NAMALWA (cell line): Measurements from ENCODE around the gene NTM.

Source experiments
- DNase-seq: peaks from one replicate; pipeline ENCODE4 v3.0.0-alpha.2; 2015; ENCODE audit warnings: low spot score

The NTM gene

GRCh38 chr11:132114743-132115142, 744.3 kb downstream of the NTM start:
- no peak for DNase-seq

GRCh38 chr11:132115454-132115853, 745.0 kb downstream of the NTM start:
- no peak for DNase-seq

- no peak for DNase-seq
These were observed 746.1 kb downstream of the NTM start for GRCh38 chr11:132116516-132116915.

GRCh38 chr11:132118661-132119060, 748.2 kb downstream of the NTM start:
- no peak for DNase-seq

- no peak for DNase-seq
These were observed 749.2 kb downstream of the NTM start for GRCh38 chr11:132119573-132119972.

- DNase-seq: no peak
These were observed 752.3 kb downstream of the NTM start for GRCh38 chr11:132122735-132123134.

- no peak for DNase-seq
These were observed 753.0 kb downstream of the NTM start for GRCh38 chr11:132123449-132123848.

GRCh38 chr11:132123854-132124835, 753.7 kb downstream of the NTM start:
- no peak for DNase-seq

GRCh38 chr11:132125988-132126871, 755.8 kb downstream of the NTM start:
- DNase-seq: peak; percentile 14

- no peak for DNase-seq
These were observed 756.8 kb downstream of the NTM start for GRCh38 chr11:132126973-132127899.

- no peak for DNase-seq
These were observed 757.5 kb downstream of the NTM start for GRCh38 chr11:132127900-132128288.

GRCh38 chr11:132131047-132131446, 760.6 kb downstream of the NTM start:
- DNase-seq: no peak

- DNase-seq: no peak
These were observed 761.5 kb downstream of the NTM start for GRCh38 chr11:132131961-132132360.

- DNase-seq: no peak
These were observed 763.9 kb downstream of the NTM start for GRCh38 chr11:132134322-132134721.

GRCh38 chr11:132137289-132137980, 767.0 kb downstream of the NTM start:
- DNase-seq: no peak

GRCh38 chr11:132137981-132138313, 767.5 kb downstream of the NTM start:
- DNase-seq: no peak

- DNase-seq: no peak
These were observed 768.8 kb downstream of the NTM start for GRCh38 chr11:132139181-132139580.

- DNase-seq: no peak
These were observed 769.6 kb downstream of the NTM start for GRCh38 chr11:132140056-132140455.

- no peak for DNase-seq
These were observed 771.7 kb downstream of the NTM start for GRCh38 chr11:132142121-132142520.

- DNase-seq: no peak
These were observed 772.1 kb downstream of the NTM start for GRCh38 chr11:132142554-132142953.

- DNase-seq: no peak
These were observed 777.0 kb downstream of the NTM start for GRCh38 chr11:132147464-132147863.
